ENCODE results near the gene METTL2B.

METTL2B gene, protein sequence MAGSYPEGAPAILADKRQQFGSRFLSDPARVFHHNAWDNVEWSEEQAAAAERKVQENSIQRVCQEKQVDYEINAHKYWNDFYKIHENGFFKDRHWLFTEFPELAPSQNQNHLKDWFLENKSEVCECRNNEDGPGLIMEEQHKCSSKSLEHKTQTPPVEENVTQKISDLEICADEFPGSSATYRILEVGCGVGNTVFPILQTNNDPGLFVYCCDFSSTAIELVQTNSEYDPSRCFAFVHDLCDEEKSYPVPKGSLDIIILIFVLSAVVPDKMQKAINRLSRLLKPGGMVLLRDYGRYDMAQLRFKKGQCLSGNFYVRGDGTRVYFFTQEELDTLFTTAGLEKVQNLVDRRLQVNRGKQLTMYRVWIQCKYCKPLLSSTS

GRCh38 chr7:128476402-128477335 lies at the start of gene METTL2B:
Gene METTL2B, plus strand, starts transcription at chr7:128476748. Its CDS starts 18 bp downstream, at chr7:128476766.
- peak within 1 kb of the TSS; percentile 79 for H3K27ac ChIP-seq

DNA sequence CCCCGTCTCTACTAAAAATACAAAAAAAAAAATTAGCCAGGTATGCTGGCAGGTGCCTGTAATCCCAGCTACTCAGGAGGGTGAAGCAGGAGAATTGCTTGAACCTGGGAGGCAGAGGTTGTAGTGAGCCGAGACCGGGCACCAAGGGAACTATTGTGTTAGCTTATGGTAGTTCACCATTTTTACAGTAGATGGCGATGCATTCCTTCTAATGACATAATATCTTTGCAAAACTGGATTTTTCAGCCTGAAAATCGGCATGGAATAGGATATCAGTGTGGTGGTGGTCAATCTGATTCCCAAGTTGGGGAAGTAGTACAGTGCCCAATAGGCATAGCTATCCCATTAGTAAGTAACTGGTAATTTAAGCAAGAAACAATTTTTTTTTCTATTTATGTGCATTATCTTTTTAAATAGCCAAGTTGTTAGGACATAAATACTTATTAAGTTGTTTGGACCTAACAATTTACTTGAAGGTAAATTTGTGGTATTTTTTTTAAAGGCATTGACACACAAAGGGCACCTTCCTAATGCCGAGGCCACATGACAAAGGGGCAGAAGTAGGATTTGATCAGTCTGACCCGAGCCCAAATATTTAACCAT lies 49.2 kb upstream of the METTL2B start:
- H3K27ac ChIP-seq = no peak overlapping the region

DNA sequence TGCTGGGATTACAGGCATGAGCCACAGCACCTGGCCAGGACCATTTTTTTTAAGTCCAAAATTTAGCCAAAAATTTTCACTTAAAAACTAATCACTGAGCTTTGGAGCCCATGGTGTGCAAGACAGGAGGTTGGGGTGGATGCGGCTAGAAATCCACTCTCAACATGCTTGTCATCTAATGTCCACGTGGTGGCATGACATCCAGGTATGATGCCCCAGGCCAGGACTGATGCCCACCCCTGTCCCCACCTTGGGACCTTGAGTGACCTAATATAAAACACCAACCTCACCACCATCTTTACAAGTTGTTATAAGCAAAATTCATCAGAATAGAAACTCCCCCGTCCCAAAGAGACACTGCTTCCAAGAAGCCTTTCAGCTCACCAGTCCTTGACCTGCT lies 46.3 kb upstream of the METTL2B start:
- H3K27ac ChIP-seq = no peak overlapping the region

More for the DNA sequence above, 49.2 kb upstream of the METTL2B start:
- TF ChIP-seq, protein P1, sequence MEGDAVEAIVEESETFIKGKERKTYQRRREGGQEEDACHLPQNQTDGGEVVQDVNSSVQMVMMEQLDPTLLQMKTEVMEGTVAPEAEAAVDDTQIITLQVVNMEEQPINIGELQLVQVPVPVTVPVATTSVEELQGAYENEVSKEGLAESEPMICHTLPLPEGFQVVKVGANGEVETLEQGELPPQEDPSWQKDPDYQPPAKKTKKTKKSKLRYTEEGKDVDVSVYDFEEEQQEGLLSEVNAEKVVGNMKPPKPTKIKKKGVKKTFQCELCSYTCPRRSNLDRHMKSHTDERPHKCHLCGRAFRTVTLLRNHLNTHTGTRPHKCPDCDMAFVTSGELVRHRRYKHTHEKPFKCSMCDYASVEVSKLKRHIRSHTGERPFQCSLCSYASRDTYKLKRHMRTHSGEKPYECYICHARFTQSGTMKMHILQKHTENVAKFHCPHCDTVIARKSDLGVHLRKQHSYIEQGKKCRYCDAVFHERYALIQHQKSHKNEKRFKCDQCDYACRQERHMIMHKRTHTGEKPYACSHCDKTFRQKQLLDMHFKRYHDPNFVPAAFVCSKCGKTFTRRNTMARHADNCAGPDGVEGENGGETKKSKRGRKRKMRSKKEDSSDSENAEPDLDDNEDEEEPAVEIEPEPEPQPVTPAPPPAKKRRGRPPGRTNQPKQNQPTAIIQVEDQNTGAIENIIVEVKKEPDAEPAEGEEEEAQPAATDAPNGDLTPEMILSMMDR (conservative IDR thresholded peaks at IDR 0.05) = peak; percentile 90
- no peak for TF ChIP-seq ZFX (IDR thresholded peaks at IDR 0.05)

DNA sequence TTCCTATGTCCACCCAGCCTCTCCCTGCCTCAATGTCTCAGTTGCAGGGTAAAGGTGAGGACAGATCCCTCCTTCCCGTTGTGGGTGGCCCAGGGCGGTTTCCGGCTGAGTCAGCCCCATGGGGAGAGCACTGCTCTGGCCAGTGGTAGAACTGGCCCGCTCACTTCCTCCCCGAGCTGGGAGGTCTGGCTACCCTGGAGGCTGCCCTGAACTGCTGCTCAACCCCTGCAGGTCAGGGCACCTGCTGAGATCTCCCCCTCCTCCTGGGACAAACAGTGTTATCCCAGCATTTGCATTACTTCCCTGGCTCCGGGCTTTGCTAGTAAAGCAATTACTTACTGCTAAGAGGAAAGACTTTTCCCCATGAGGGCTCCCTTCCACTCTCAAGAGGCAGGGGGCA lies 45.3 kb upstream of the METTL2B start:
- TF ChIP-seq, protein P1 (conservative IDR thresholded peaks at IDR 0.05) = no peak
- TF ChIP-seq ZFX (IDR thresholded peaks at IDR 0.05) = no peak
- H3K27ac ChIP-seq = no peak overlapping the region

More for the DNA sequence above, 46.3 kb upstream of the METTL2B start:
- TF ChIP-seq ZFX (IDR thresholded peaks at IDR 0.05) = no peak
- TF ChIP-seq, protein P1 (conservative IDR thresholded peaks at IDR 0.05) = no peak; the same call in 1 of the 2 replicates

- no peak for TF ChIP-seq ZFX (IDR thresholded peaks at IDR 0.05)
- TF ChIP-seq, protein P1 (conservative IDR thresholded peaks at IDR 0.05) = no peak
These were observed 44.8 kb upstream of the METTL2B start for GRCh38 chr7:128431754-128432153.

DNA sequence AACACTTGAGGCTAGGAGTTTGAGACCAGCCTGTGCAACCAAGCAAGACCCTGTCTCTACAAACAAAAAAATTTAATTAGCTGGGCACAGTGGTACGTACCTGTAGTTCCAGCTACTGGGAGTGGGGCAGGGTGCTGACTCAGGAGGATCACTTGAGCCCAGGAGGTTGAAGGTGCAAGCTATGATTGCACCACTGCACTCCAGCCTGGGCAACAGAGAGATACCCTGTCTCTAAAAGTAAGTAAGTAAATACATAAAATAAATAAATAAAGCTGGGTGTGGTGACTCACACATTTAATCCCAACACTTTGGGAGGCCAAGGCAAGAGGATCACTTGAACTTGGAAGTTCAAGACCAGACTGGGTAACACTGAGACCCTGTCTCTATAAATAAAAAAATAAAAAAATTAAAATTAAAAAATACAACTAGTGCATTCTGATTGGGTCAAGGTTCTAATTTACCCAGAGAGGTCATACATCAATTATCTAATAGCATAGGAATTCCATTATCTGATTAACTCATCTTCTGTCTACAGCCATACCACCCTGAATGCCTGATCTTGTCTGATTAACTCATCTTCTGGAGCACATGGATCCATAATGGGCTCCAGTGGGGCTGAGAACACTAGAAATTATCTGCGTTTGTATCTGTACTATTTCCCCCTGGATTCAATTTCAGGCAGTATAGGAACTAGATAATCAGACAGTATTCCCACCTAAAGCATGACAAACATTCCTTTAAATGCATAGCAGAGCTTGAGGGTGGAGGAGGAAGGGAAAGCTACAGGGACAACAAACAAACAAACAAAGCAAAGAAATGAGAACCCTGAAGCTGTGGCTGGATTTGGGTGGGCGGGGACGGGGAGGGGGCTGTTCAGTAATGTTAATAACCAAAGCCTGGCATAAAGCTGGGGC lies 41.9 kb upstream of the METTL2B start:
- H3K27ac ChIP-seq = peak overlapping the region; percentile 70

More at GRCh38 chr7:128431754-128432153, 44.8 kb upstream of the METTL2B start:
- no peak overlapping the region for H3K27ac ChIP-seq

More for the DNA sequence above, 41.9 kb upstream of the METTL2B start:
- TF ChIP-seq ZFX (IDR thresholded peaks at IDR 0.05) = no peak
- TF ChIP-seq, protein P1 (conservative IDR thresholded peaks at IDR 0.05) = no peak
